M059J (cell line): ENCODE measurements around the gene CEBPB. TPM values are rescaled to one million over a fixed set of nuclear protein-coding genes. Genes with fewer than 3 reads are reported as not detected.
"Not testable (repeated sequence)": the region's sequence is repeated elsewhere in the genome, so short reads cannot be mapped to it uniquely, and the experiment has no call there.

ENCODE experiments used
- DNase-seq: peaks from one replicate; pipeline ENCODE4 v3.0.0-alpha.2; 2012; ENCODE audit warnings: low read depth
- total RNA-seq: library from RNA; depleted of rRNA; stranded (reverse); fragments of >200 nt; shearing (Covaris generic); gene quantifications from 2 replicates; pipeline ENCODE4 v1.2.3, GENCODE V29; 2014; rRNA removed

CEBPB gene
- 37.7 and 51.8 TPM in 2 replicates for total RNA-seq

DNA sequence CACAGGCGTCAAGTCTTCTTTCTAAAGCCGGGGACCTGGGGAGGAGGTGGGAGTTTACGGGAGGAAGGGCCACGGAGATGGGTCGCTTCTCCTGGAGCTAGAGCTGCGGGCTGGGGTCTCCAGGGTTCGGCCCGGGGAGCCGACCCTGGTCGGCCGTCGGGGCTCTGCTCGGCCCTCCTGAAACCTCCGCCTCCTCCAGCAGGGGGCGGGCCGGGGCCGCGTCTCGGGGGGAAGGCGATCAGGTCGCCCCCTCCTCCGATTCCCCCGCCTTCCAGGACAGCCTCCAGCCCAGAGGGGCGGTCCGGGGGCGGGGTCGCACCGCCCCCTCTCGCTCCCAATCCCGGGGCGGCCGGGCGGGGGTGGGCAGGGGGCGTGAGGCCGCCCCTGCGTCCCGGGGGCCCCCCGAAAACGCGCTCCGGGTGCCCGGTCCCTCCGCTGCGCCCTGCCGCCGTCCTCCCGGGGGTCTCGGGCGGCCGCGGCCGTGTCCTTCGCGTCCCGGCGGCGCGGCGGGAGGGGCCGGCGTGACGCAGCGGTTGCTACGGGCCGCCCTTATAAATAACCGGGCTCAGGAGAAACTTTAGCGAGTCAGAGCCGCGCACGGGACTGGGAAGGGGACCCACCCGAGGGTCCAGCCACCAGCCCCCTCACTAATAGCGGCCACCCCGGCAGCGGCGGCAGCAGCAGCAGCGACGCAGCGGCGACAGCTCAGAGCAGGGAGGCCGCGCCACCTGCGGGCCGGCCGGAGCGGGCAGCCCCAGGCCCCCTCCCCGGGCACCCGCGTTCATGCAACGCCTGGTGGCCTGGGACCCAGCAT is at the start of gene CEBPB:
TSS of gene CEBPB (plus strand) at position 580 of the 814 bp plus-strand sequence. CDS start at position 784, 204 bp downstream.
- peak; percentile 87 for DNase-seq

DNA sequence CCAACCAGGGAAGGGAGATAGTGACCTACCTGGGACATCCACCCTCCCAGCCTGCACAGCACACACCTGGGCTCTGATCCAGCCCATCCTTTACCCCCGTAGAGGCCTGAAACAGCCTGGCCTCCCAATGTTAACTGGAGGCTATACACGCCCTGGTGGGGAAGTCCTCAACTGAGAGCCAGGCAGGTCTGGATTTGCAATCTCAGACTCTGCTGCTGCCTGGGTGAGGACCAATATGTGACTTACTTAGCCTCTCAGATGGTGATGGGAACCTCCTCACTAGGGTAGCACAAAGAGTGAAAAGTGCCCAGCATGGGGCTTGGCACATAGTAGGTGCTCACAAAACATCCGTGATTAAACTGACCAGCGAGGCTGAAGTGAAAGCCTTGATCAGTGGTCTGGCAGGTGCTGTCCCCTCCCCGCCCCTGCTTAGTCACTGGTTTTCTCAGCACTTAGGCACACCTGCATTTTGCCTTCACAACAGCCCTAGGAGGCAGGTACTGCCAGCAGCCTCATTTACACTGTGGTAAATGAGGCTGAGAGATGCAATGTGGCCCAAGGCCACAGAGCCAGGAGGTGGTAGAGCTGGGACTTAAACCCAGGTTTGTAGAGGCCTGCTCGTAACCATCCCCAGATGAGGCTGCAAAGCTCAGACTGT is 49.5 kb upstream of the CEBPB start:
- no peak for DNase-seq

DNA sequence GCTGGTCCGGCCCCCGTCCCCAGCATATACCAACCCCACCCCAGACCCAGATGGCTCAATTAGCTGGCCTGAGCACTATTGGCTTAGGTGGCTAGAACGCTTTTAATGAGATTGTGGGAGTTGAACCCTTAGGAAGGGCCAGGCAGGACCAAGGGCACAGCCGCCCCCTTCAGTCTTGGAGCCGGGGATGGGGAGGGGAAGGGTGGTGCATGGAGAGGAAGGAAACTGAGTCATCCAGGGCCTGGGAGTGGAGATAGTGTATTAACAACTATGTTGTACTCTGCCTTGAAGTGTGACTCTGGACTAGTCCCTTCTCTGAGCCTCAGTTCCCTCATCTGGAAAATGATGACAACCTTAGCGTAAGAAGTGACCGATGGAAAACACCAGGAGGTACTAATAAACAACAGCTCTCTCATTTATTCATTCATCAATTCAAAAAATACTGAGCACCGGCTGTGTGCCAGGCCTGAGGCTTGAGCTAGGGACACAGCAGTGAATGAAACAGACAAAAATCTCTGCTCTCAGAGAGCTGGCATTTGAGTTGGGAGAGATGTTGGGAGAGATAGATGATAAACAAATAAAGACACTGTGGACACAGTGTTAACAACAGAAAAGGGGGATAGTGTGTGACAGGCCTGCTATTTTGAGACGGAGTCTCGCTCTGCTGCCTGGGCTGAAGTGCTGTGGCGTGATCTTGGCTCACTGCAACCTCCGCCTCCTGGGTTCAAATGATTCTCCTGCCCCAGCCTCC is 48.6 kb upstream of the CEBPB start:
- no peak for DNase-seq

DNA sequence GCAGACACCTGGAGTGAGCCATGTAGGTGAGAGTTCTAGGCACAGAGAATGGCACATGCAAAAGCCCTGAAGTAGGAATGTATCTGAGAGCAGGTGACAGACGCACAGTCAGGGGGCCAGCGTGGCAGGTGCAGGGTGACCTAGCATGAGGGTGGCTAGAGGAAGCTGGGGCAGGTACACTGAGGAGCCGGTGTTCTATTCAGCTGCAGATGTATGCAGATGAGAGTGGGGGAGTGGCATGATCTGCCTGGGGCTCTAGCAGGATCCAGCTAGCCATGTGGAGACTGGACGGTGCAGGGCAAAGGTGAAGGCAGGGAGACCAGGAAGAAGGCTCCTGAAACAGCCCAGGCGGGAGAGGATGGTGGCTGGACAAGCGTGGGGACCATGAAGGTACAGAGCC is 47.8 kb upstream of the CEBPB start:
- no peak for DNase-seq

DNA sequence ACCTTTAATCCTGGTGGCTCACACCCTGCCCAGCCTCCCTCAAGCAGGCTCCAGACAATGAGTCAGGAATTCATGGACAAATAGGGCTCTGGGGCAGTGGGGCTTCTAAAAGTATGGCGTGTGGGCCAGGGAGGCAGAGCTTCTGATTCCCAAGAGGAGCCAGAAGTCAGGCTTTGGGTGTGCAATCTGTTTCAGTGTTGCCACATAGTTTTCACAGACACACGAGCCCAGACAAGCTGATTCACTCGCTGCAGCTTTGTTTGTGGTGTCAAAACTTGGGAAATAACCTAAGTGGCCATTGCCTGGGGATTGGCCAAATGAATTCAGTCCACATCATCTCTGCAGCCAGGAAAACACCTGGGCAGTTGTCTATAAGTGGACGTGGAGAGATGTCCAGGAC is 46.3 kb upstream of the CEBPB start:
- DNase-seq: peak; percentile 92

DNA sequence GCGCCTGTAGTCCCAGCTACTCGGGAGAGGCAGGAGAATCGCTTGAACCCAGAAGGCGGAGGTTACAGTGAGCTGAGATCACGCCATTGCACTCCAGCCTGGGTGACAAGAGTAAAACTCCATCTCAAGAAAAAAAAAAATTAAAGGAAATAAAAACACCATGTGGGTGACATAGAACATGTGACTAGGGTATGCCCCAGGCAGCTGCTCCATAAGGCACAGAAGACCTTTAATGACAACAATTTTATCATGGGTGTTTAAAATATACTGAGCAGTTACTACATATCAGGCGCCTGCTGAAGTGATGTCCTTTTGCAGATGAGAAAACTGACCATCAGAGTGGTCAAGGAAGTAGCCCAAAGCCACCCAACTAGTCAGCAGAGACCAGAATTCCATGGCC is 45.1 kb upstream of the CEBPB start:
- no peak for DNase-seq

DNA sequence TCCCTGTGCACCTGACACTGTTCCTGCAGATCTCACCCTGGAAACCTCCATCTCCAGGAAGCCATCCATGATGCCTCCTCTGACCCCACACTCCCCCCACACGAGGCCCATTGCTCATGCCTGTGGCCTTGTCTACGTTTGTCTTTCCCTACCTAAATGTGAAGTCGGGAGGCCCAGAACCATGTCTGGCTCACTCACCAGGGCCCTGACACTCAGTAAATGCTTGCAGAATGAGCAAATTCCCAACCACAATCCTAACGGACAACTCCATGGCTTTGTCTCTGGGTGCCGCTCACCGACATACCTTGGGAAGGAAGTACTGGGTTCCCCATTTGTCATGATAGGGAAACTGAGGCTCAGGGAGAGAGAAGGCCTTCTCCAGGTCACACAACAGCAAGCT is 44.4 kb upstream of the CEBPB start:
- DNase-seq: no peak

DNA sequence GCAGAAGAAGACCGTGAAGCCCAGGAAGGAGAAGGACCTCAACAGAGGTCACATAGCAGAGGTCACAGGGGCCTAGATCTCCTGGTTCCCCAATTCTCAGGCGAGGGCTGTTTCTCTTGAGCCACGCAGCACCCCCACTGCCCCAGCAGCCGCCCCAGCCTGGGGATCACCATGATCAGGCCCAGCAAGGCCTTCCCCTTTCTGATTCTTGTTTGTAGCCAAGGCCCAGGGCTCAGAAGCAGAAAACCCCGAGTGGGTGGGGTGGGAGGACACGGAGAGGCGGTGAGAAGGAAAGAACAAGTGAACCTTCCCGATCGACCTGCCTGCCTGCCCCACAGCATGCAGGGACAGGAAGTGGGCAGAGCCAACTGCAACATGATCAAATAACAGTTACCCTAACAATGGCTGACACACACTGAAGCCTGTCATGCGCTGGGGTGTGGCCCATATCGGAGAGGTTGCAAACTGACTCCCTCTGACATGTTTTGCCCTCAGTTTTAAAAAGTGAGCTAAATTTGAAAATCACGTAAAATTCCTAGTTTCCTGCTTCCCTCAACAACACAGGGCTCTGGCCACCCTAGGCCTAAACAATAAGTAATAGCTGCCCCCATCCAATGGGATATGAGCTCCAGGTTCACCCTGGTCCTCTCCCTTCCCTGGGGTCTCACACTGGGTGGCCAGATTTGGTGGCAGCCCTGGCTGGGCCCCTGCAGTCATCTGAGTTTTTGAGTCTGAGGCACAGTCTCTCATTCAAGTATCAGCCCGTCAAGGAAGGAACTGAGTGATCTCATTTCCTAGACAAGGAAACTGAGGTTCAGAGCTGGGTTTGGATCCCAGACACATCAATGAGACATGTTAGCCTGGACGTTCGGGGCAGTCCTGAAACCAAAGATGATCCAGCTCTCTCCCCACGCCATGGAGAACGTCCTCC is 43.6 kb upstream of the CEBPB start:
- DNase-seq: no peak

DNA sequence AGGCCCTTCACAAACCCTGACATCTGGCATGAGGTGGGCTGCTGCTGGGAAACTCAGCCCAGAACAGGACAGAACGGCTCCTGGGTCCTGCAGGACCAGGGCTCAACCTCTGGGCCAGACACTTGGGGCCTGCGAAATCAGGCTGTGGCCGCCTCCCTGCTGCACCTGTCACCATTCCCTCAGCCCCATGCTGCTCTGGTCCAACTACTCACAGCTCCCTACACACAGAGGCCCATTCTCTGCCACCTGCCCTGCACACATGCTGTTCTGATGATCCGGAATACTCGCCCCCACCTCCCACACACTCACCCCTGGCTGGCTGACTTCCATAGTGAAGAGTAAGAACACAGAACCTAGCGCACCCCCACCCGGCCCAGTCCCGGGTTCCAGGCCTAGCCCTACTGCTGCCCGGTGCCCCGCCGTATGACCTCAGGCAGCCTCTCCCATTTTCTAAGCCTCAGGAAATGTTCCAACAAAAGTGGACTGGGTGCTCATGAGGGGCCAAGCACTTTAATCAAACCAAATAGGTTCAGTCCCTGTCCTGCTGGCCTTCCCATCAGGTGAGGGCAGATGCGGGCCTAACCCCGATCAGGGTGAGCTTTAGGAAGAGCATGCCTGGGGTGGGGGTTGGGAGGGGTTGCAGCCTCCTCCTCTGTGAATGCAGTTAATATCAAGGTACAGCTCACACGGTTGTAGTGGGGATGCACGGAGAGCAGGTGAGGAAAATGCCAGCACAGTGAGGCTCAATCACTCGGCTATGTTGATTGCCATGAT is 41.0 kb upstream of the CEBPB start:
- no peak for DNase-seq

DNA sequence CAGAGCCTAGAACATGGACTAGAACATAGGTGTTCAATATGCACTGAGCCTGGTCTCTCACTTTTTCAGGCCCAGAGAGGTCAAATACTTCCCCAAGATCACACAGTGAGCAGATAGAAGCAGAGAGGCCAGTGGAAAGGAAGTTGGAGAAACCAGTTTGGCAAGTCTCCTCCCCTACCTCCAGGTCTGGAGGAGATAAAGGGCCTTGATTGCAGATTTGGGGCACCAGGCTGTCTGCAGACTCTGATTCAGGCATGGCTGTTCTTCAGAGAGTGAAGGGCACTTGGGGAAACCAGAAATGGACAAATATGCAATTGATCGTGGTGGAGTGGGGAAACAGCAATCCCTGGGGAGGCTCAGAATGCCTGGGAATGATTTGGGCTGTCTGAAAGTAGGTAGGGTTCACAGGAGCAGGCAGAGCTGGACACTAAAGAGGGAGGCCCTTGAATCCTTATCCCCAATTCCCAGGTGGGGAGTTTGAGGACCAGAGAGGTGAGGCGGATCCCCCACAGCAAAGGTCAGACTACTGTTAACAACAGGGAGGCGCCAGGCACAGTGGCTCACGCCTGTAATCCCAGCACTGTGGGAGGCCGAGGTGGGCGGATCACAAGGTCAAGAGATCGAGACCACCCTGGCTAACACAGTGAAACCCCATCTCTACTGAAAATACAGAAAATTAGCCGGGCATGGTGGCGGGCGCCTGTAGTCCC is 39.4 kb upstream of the CEBPB start:
- no peak for DNase-seq

DNA sequence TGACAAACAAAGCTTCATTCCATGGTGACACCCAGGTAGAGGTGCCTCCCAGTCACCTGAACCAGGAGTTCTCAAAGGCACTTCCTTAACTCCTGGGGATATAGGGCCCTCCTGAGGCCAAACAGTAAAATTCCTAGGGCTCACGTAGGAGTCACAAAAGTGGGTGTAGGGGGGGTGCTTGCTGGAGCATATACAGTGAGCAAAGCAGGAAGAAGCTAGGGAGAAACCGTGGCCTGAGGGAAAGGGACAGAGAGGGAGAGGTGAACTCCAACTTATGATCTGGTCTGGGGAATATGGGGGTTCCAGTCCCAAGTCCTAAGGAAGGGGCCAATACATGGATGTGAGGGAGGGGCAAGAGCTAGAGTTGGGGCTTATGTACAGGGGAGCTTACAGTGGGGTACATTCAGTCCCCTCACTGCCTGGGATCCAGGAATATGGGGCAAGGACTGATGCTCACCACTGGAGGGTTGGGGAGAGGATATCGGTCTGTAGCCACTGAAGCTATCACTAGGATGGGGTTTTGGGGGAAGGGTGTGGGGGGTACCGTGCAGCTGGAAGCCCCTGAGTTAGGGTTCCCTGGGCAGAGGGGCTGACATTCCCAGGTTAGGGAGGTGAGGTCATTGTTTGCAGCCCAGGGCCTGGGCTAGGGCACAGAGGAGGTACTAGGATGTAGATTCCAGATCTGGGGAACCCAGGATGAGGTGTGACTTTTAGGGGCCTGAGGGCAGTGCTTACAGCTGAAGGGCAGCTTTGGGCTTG is 38.1 kb upstream of the CEBPB start:
- DNase-seq: no peak

DNA sequence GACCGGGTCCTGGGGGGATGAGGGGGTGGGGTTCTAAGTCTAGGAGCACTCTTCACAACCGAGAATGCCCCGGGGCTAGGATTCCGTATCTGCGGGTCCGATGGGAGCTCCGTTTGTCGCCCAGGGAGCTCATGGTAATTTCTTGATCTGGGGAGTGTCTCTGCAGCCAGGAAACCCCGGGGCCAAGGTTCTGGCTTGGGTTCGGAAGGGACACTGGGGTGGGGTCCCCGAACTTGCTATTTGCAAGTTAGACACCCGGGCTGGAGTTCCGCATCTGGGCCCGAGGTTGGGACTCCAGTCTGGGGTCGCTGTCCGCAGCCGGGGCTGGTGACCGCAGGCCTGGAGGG is 37.5 kb upstream of the CEBPB start:
- DNase-seq: no peak

DNA sequence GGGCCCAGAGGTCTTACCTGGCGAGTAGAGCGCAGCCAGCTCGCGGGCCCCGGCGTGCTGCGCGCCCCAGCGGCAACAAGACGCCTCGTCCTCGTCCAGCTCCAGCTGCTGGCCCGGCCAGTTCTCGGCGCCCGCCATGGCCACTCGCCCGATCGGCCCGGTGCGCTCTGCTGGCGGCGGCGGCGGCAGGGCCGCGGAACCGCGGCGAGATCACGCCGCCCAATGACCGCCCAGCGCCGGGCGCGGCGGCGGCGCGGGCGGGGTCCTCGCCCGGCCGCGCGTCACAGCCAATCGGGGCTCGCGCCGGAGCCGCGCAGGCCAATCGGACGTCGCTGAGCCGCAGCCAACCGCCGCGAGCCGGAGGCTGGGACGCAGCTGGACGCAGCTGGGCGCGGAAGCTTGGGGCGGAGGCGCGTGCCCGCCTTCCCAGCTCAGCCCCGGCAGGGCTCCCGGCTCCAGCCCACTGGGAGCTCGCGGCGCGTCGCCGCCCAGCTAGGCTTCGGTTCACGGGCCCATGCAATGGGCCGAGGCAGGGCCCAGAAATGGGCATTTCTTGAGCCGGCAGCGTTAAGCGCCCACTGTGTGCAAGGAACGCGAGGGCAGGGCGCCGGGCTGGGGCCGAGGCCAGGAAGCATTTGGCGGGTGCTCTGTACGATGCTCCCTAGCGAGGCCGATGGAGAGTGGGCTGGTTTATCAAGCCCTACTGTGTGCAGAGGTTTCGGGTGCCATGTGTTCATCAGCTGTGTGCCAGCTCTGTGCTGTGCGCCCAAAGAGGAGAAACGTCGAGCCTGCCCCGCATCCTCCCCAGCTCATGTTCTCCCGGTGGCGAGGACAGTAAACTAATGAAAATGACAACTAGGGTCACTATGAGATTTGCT is 36.9 kb upstream of the CEBPB start, which contains the start of gene PEDS1:
TSS of gene PEDS1 (minus strand) at position 224 of the 878 bp plus-strand sequence. CDS start at position 138, 86 bp downstream.
- peak; percentile 92 for DNase-seq

DNA sequence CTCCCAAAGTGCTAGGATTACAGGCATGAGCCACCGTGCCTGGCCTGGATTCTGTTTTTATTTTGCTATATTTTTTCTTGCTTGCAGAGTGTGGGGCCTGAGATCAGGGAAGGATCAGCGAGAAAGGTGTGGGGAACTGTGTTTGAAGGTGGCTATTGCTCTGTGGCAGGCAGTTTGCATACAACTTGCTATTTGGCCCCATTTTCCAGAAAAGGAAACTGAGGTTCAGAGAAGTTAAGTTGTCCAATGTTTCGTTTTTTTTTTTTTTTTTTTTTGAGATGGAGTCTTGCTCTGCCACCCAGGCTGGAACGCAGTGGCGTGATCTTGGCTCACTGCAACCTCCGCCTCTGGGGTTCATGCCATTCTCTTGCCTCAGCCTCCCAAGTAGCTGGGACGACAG is 29.1 kb upstream of the CEBPB start:
- DNase-seq: not testable (repeated sequence)

DNA sequence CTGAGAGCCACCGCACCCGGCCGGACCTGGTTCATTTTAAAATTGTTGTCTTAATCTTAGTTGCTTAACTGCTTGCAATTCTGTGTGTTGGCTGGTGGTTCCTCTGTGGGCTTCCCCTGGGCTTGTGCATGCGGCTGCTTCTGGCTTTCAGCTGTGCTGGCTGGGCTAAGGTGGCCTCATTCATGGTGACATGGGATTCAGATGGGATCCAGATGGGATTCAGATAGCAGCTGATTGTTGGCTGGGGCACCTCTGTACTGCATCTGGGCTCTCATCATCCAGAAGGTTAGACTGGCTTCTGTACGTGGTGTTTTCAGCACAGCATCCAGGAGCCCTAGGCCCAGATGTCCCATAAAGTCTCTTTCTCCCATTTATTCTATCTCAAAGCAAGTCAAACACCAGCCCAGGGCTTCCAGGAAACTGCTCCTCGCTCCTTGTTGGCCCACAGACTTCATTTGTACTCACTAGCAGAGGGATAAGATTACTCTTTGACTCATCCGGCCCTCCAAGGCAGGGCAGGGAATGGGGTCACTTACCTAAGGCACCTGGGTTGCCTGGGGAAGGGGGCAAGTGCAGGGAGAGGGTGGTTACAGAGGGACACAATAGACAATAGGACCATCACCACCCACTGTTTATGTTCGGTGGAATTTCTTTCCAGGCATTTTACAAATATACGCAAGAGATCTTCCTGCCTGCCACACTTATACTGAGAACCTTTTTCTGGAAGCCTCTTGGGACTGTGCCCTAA is 26.9 kb upstream of the CEBPB start:
- DNase-seq: peak; percentile 63

DNA sequence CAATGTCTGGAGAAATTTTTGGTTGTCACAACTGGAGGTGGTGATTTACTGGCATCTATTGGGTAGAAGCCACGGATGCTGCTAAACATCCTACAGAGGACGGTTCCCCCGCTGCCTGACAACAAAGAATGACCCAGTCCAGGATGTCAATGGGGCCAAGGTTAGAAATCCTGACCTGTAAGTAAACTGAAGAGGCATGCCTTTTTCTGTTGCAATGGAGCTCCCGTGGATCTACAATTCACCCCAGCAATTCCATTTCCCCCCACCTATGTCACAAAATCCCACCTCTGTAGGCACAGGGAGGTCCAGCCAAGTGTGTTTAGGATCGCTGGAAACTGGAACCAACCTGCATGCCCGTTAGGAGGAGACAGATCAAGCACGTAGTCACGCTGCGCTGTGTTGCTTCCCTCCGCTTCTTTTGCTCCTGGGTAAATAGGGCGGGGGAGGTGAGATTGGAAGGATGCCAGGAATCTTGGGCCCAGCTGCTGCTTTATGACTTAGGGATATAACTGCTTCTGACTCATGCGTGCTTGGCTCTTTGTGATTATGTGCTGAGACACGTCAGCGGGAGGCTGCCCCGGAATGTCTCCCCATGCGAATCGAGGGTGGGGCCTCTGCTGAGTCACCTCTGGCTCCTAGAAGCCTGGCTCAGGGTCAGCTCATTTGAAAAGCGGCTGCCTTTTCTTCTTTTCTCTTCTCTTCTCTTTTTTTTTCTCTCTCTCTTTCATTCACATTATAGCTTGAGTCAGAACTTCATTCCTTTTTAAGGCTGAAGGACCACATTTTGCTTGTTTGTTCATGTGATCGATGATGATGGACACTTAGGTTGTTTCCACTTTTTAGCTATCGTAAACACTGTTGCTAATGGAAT is 24.7 kb upstream of the CEBPB start:
- peak; percentile 100 for DNase-seq
